Common myeloid progenitor, CD34-positive (primary cell): ENCODE results near the gene C12orf75.
"Not testable (repeated sequence)": the region's sequence is repeated elsewhere in the genome, so short reads cannot be mapped to it uniquely, and the experiment has no call there.

ENCODE experiments used
- CTCF ChIA-PET: fragments of 350-600 bp; sonication (Branson Sonifier 250); formaldehyde crosslinking; loops from one replicate; lab custom pipeline; 2021; ENCODE audit warnings: antibody characterized with exemption; lab: Charles Lee
- POLR2A ChIA-PET: fragments of 350-600 bp; sonication (Branson Sonifier 250); formaldehyde crosslinking; loops from one replicate; lab custom pipeline; 2021; ENCODE audit warnings: antibody characterized with exemption; lab: Charles Lee
- DNase-seq, 3 donors: peaks; one replicate each; pipeline versions ENCODE4 v3.0.0 to v3.0.0-alpha.2; 2013
- H3K27ac ChIP-seq, 2 experiments: 1 replicate in 1 of 2; 2 replicates in 1 of 2; pipeline ENCODE4 v1.7.0; 2013; ENCODE audit warnings: inconsistent platforms in 2 of 2, low read length in 2 of 2, mild to moderate bottlenecking in 2 of 2, low read depth in 1 of 2, moderate library complexity in 1 of 2; ENCODE audit not compliant: severe bottlenecking in 2 of 2, insufficient read depth in 1 of 2, poor library complexity in 1 of 2
- H3K27me3 ChIP-seq, 5 experiments: replicated peaks in 2 of 5; 1 replicate in 3 of 5; 2 replicates in 2 of 5; pipeline versions ENCODE4 v1.6.1 to v1.7.0; 2013; ENCODE audit warnings: low read length in 4 of 5, mild to moderate bottlenecking in 2 of 5, moderate library complexity in 2 of 5, inconsistent platforms in 1 of 5; ENCODE audit not compliant: insufficient read depth in 5 of 5, control insufficient read depth in 4 of 5
- H3K36me3 ChIP-seq, 4 experiments: 1 replicate in 2 of 4; 2 replicates in 2 of 4; pipeline versions ENCODE4 v1.6.1 to v1.7.0; 2013; ENCODE audit warnings: low read length in 3 of 4, control low read depth in 1 of 4, mild to moderate bottlenecking in 1 of 4; ENCODE audit not compliant: control insufficient read depth in 4 of 4, insufficient read depth in 4 of 4
- H3K4me1 ChIP-seq, 4 experiments: 1 replicate in 3 of 4; 2 replicates in 1 of 4; pipeline versions ENCODE4 v1.6.1 to v1.7.1; 2013; ENCODE audit warnings: low read length in 3 of 4, mild to moderate bottlenecking in 3 of 4, control low read depth in 1 of 4, inconsistent platforms in 1 of 4, moderate library complexity in 1 of 4; ENCODE audit not compliant: control insufficient read depth in 4 of 4, insufficient read depth in 4 of 4; ENCODE audit errors: control extremely low read depth in 1 of 4
- H3K4me3 ChIP-seq, 7 experiments: 1 replicate in 4 of 7; 2 replicates in 3 of 7; pipeline versions ENCODE4 v1.5.1 to v1.7.0; 2013; ENCODE audit warnings: mild to moderate bottlenecking in 7 of 7, low read length in 6 of 7, moderate library complexity in 6 of 7, inconsistent platforms in 2 of 7, low read depth in 2 of 7, control low read depth in 1 of 7; ENCODE audit not compliant: insufficient read depth in 4 of 7, control insufficient read depth in 1 of 7; ENCODE audit errors: extremely low read depth in 1 of 7
- H3K9me3 ChIP-seq, 5 experiments: 1 replicate in 4 of 5; 2 replicates in 1 of 5; pipeline versions ENCODE4 v1.6.1 to v1.7.1; 2013; ENCODE audit warnings: low read length in 4 of 5, mild to moderate bottlenecking in 2 of 5, inconsistent platforms in 1 of 5, low read depth in 1 of 5, moderate library complexity in 1 of 5; ENCODE audit not compliant: control insufficient read depth in 4 of 5, insufficient read depth in 2 of 5; ENCODE audit errors: control extremely low read depth in 1 of 5
- WGBS: methylation state at CpG from one replicate; pipeline ENCODE4 v1.1.5; 2013; ENCODE audit not compliant: insufficient coverage; 5-methylcytosine and 5-hydroxymethylcytosine counted together

C12orf75 gene

GRCh38 chr12:105325117-105325516 is 5.4 kb upstream of the C12orf75 start:
- CTCF ChIA-PET, result no interaction called here
- WGBS, result 100% methylated on average over 2 of the region's 2 CpGs
- Histone ChIP-seq H3K27ac (no peak overlapping the region), H3K4me3 (no peak overlapping the region), H3K36me3 (no peaks in the 10 kb centered on the region), H3K9me3 (no peaks in the 10 kb centered on the region), H3K4me1 (peaks cover 0 to 29% (median 7%) of the 10 kb centered on the region in 4 experiments), H3K27me3 (no peaks in the 10 kb centered on the region)
- no peak for DNase-seq
- POLR2A ChIA-PET, result no interaction called here

- no peaks in the 10 kb centered on the region for H3K36me3 ChIP-seq
- POLR2A ChIA-PET, result interaction anchor here (1.2 kb wide), 1 partner anchor 95 kb away, joined by 4 read pairs; no protein-coding TSS in a partner anchor
- DNase-seq, result no peak
- peak overlapping the region in 6 of 7 experiments; percentile 30 to 85 (median 74) for H3K4me3 ChIP-seq
- CTCF ChIA-PET, result interaction anchor here (1.1 to 1.9 kb wide), 3 partner anchors 9 to 54 kb away, joined by 3 to 7 read pairs (median 3); no protein-coding TSS in a partner anchor
- H3K27me3 ChIP-seq, result no peaks in the 10 kb centered on the region
- no peaks in the 10 kb centered on the region for H3K9me3 ChIP-seq
- peaks cover 0 to 61% (median 22%) of the 10 kb centered on the region in 4 experiments for H3K4me1 ChIP-seq
- WGBS, result 24% methylated on average over 4 of the region's 9 CpGs
- no peak overlapping the region for H3K27ac ChIP-seq
These were observed 587 bp upstream of the C12orf75 start for GRCh38 chr12:105329926-105330282.

GRCh38 chr12:105330931-105331804 is 677 bp downstream of the C12orf75 start:
- Histone ChIP-seq H3K4me3 (peak overlapping the region; percentile 60 to 85 (median 79)), H3K36me3 (no peaks in the 10 kb centered on the region), H3K27me3 (no peaks in the 10 kb centered on the region), H3K9me3 (no peaks in the 10 kb centered on the region), H3K4me1 (peaks cover 0 to 73% (median 25%) of the 10 kb centered on the region in 4 experiments), H3K27ac (no peak overlapping the region)
- DNase-seq, result peak; percentile 29 to 67 (median 54)
- ChIA-PET CTCF (interaction anchor here (0.9 to 2.1 kb wide), 4 partner anchors 10 to 52 kb away, joined by 3 to 5 read pairs (median 4); no protein-coding TSS in a partner anchor), POLR2A (no interaction called here)
- 3% methylated on average over 25 of the region's 46 CpGs for WGBS

- no peaks in the 10 kb centered on the region for H3K27me3 ChIP-seq
- H3K27ac ChIP-seq, result no peak overlapping the region
- peak overlapping the region in 6 of 7 experiments; percentile 1 to 85 (median 78) for H3K4me3 ChIP-seq
- no peaks in the 10 kb centered on the region for H3K36me3 ChIP-seq
- peak in 2 of 3 donors; percentile 33 to 36 for DNase-seq
- ChIA-PET CTCF (interaction anchor here (1.1 to 2.1 kb wide), 3 partner anchors 10 to 51 kb away, joined by 3 to 5 read pairs (median 4); no protein-coding TSS in a partner anchor), POLR2A (no interaction called here)
- H3K4me1 ChIP-seq, result peaks cover 0 to 74% (median 25%) of the 10 kb centered on the region in 4 experiments
- H3K9me3 ChIP-seq, result no peaks in the 10 kb centered on the region
- 83% methylated on average over 6 of the region's 8 CpGs for WGBS
These were observed 1.3 kb downstream of the C12orf75 start for GRCh38 chr12:105331805-105332251.

- CTCF ChIA-PET, result interaction anchor here (1.5 to 2.1 kb wide), 2 partner anchors 9 to 13 kb away, joined by 4 to 5 read pairs; no protein-coding TSS in a partner anchor
- POLR2A ChIA-PET, result not testable (repeated sequence)
- peaks cover 0 to 72% (median 23%) of the 10 kb centered on the region in 4 experiments for H3K4me1 ChIP-seq
These were observed 1.8 kb downstream of the C12orf75 start for GRCh38 chr12:105332286-105332685.

GRCh38 chr12:105332925-105333324 is 2.4 kb downstream of the C12orf75 start:
- Histone ChIP-seq H3K27ac (no peak overlapping the region), H3K4me3 (no peak overlapping the region), H3K36me3 (no peaks in the 10 kb centered on the region), H3K27me3 (no peaks in the 10 kb centered on the region), H3K4me1 (peaks cover 0 to 77% (median 25%) of the 10 kb centered on the region in 4 experiments), H3K9me3 (no peaks in the 10 kb centered on the region)
- no CpG with 5 or more reads among the region's 1 CpG for WGBS
- POLR2A ChIA-PET, result no interaction called here
- no peak for DNase-seq
- CTCF ChIA-PET, result interaction anchor here (0.8 to 2.1 kb wide), 2 partner anchors 14 to 17 kb away, joined by 3 to 5 read pairs; no protein-coding TSS in a partner anchor

More at GRCh38 chr12:105332286-105332685, 1.8 kb downstream of the C12orf75 start:
- H3K27ac ChIP-seq, H3K9me3 ChIP-seq, H3K27me3 ChIP-seq, DNase-seq, H3K36me3 ChIP-seq: not testable (repeated sequence)
- peak overlapping the region in 1 of 7 experiments; percentile 81 for H3K4me3 ChIP-seq
- 95% methylated on average over 6 of the region's 6 CpGs for WGBS
